EL (cell line): ENCODE results near the gene STYX.
"Not testable (repeated sequence)": the region's sequence is repeated elsewhere in the genome, so short reads cannot be mapped to it uniquely, and the experiment has no call there.

Source experiments
- DNase-seq: peaks from one replicate; pipeline ENCODE4 v3.0.0-alpha.2; 2016

Gene STYX

GRCh38 chr14:52729925-52730708, at the start of gene STYX:
Gene STYX (plus strand): TSS chr14:52730166. CDS start chr14:52730475, 309 bp downstream.
- peak; percentile 99 for DNase-seq

- no peak for DNase-seq
These were observed 45.9 kb upstream of the STYX start for GRCh38 chr14:52683985-52684520.

DNA sequence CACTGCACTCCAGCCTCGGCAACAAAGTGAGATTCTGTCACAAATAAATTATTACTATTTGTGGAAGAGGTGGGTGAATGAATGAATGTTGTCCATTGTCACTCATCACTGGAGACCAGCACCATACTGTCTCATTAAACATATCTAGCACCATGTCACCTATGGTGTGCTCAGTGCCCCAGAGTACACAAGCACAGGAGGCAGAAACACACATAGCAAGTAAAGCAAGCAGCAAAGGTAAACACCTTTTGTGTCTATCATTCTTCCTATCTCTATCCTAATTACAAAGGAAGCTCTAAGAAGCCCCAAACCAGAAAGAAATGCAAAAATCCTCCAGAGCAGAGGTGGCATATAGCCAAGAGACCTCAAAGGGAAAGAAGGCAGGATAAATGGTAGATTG, 43.8 kb upstream of the STYX start:
- no peak for DNase-seq

DNA sequence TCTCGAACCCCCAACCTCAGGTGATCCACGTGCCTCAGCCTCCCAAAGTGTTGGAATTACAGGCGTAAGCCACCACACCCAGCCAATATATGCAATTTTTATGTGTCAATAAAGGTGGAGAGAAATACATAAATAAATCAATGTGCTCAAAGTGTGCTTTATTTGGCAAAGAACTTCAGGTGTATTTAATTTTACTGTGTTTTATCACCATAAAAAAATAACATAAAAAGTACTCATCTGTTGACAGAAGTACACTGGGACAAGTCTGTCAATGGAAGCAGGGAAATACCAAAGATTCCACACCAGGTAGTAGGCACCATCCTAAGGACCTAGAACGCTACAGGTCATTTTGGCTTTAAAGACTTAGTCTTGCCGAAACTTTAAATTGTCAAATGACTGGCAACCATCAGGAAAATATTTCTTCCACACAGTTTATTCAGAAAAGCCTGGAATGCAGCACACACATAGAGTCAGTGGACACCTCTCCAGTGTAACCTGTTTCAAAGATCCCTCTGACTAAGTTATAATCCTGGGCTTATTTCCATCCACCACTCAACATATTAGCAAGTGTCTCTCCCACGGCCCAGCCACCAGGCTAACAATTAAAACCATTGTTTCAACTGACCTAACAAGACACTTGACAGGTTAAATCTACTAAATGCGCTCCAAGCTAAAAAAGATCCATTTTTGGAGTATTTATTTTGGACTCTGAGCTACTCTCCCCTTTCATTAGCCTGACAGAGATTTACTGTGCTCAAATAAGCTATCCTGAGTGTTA, 38.8 kb upstream of the STYX start:
- DNase-seq: no peak

DNA sequence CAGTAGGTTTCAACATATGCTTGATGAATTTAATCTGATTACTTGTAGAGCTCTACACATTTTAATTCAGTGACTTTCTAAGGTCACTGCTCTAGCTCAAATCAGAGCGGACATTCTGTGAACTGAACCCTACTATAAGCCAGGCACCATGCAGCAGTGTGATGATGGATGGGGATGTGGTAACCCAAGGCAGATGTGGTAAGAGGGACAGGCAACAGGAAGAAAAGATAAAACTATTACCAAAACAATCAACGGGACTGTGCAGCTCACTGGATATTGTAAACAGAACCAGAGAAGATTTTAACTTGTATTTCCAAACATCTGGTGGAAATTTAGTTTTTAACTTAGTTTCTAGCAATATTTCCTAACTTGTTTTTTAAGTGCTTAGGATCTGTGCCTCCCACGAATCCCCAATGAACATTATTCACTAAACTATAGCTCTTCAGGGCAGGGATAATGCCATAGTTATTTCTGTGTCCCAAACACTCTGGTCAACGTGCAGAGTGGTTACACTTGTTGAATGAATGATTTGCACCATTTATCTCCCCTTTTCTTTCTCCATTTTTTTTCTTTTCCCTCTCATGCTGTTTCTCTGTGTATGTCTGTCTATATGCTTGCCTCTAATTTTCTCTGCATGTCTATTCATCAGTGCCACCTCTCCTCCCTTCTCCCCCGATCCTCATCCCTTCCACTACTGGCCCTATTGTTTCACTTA, 37.6 kb upstream of the STYX start:
- no peak for DNase-seq

DNA sequence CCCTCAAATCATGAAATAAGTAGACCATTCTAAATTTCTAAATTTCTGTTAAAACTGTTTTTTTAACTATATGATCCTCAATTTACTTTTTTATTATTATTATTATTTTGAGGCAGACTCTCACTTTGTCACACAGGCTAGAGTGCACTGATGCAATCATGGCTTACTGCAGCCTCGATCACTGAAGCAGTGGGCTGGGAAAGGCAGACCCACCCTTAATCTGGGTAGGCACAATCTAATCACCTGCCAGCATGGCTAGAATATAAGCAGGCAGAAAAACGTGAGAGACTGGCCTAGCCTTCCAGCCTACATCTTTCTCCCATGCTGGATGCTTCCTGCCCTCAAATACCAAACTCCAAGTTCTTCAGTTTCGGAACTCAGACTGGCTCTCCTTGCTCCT, 36.9 kb upstream of the STYX start:
- DNase-seq: no peak

- no peak for DNase-seq
These were observed 36.4 kb upstream of the STYX start for GRCh38 chr14:52693532-52693931.

DNA sequence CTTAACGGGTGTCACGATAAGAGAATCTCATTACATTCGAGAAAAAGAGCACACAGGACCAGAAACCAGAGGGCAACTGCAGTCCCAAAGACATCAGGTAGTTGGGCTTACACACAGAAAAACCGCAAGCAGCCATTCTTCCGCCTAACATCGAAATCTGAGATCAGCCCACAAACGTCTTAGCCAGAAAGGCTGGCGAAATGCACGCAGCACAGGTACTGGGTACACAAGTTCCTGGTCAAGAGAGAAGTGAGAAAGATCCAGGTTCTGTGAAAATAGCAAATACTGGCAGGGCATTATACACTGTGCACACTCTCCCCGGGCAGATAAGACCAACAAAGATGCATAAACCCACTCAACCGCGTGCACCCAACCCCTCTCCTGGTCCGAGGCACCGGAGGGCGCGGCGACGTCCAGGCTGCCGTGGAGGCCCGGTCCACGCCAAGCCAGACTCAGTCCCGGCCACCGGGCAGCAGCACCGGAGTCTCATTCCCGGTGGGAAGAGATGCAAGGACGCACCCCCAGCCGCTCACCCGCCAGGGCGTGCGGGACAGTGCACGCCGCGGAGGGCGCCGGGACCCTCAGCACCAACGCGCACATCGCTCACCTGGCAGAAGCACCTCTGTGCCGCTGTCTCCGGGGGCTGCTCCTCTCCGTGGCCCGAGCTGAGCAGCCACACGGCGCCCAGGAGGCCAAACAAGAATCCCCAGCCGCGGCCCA, 35.0 kb upstream of the STYX start:
- DNase-seq: peak; percentile 58

GRCh38 chr14:52695481-52696091, 34.4 kb upstream of the STYX start, which contains the start of gene ERO1A:
Gene ERO1A (minus strand): TSS chr14:52695558. CDS start chr14:52695481, 77 bp downstream.
- peak; percentile 87 for DNase-seq

DNA sequence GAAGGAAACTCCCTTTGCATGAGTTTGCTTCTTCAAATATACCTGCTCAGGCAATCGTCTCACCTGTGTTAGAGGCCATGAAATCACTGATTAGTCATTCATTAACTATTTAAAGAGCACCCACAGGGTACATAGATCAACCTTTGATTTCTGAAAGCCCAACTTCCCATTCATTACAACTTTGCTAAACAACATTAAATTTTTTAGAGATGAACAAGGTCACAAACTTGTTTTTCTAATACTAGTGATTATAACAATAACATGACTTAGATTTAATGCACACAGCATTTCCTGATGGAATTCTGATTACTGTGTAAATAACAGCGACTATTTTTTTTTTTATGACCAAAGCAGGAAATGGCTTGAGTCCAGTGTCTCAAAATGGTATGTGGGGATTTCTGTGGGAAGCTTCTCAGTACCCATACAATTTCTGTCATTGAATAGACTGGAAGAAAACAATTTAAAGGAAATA, 29.2 kb upstream of the STYX start:
- DNase-seq: peak; percentile 48

GRCh38 chr14:52701223-52701622, 28.7 kb upstream of the STYX start:
- no peak for DNase-seq

DNA sequence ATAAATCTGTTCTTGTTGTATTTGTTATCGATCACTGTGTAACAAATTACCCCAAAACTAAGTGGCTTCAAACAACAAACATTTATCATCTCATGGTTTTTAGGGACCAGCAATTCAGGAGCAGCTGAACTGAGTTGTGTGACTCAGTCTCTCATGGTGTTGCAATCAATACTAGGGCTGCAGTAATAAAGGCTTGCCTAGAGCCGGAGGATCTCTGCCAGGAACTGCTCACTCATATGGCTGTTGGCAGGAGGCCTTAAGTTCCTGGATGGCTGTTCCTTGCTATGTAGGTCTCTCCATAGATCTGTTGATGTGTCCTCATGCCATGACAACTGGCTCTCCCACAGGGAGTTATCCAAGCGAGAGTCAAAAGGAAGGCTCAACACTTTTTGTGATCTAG, 26.7 kb upstream of the STYX start:
- DNase-seq: peak; percentile 93

GRCh38 chr14:52703664-52704063, 26.3 kb upstream of the STYX start:
- DNase-seq: no peak

DNA sequence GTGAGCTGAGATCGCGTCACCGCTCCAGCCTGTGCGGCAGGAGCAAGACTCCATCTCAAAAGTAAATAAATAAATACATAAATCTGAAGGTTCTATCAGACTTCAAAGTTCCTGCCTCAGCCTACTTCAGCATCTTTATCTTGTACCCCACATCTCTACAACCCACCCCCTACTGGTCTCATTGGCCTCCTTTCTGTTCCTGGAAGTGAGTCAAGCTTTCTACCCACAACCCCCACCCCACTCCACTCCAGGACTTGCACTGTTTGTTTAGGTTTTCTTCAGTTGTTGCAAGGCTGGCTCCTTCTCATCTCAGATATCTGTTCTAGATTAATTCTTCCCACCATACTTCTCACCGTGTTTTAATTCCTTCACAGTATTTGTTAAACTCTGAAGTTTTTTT, 23.7 kb upstream of the STYX start:
- peak; percentile 30 for DNase-seq

GRCh38 chr14:52706724-52707706, 23.0 kb upstream of the STYX start, which contains the start of gene PSMC6:
Gene PSMC6 (plus strand): TSS chr14:52707200. CDS start chr14:52707220, 20 bp downstream.
- peak; percentile 91 for DNase-seq

DNA sequence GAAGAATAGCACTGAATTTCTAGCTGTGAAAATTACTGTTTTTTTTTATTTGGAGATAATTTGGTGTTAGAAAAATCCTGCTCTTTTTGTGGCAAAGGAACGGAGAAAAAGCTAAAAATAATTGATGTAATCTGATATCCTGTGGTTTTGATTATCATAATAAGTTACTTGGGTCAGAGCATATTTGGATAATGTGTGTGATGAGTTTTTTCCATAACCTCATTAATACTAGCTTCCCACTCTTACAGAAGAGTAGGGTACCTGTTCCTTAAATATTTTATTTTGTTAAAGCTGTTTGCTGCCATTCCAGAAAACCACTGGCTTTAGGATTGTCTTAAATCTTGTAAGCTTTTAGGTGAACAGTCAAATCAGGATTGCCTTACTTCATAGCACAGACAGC, 18.3 kb upstream of the STYX start:
- no peak for DNase-seq

DNA sequence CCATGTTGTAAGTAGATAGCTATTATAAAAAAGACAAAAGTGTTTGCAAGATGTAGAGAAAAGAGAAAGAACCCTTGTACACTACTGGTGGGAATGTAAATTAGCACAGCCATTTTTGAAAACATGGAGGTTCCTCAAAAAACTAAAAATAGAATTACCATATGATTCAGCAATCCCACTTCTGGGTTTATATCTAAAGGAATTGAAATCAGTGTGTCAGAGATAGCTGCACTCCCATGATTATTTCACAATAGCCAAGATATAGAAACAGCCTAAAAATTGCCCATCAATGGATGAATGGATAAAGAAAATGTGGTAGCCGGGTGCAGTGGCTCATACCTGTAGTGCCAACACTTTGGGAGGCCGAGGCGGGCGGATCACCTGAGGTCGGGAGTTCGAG, 13.8 kb upstream of the STYX start:
- no peak for DNase-seq

GRCh38 chr14:52723514-52724359, 6.2 kb upstream of the STYX start:
- DNase-seq: no peak

- no peak for DNase-seq
These were observed 5.7 kb upstream of the STYX start for GRCh38 chr14:52724360-52724644.

DNA sequence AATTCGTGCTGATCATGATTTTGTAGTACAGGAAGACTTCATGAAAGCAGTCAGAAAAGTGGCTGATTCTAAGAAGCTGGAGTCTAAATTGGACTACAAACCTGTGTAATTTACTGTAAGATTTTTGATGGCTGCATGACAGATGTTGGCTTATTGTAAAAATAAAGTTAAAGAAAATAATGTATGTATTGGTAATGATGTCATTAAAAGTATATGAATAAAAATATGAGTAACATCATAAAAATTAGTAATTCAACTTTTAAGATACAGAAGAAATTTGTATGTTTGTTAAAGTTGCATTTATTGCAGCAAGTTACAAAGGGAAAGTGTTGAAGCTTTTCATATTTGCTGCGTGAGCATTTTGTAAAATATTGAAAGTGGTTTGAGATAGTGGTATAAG, 2.5 kb upstream of the STYX start:
- DNase-seq: not testable (repeated sequence)
